IPS-18c (cell line): ENCODE measurements around the gene ZNF543.

Experiments
- H3K4me3 ChIP-seq: 2 replicates; pipeline ENCODE4 v1.7.0; 2013; ENCODE audit warnings: low read depth, mild to moderate bottlenecking, low read length, moderate library complexity; ENCODE audit not compliant: insufficient read depth
- H3K9me3 ChIP-seq: one replicate; pipeline ENCODE4 v1.6.1; 2013; ENCODE audit warnings: mild to moderate bottlenecking, low read length, moderate library complexity; ENCODE audit not compliant: control insufficient read depth, insufficient read depth

Gene ZNF543

DNA sequence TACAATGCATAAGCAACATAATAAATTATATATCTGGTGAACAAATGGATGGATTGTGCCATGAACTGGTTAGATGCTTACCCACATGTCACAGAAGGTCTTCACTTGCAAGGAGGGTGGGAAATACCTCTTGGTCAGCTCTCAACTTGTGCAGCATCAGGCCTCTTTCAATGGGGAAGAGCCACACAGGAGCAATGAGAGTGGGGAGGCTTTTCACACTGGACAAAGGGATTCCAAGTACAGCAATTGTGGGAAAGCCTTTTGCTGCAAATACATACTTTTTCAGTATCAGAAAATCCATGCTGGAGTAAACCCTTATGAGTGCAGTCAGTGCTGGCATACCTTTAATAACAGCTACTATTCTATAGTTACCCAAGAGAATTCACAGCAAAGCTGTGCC is 11.8 kb upstream of the ZNF543 start:
- Histone ChIP-seq H3K4me3 (no peak overlapping the region), H3K9me3 (no peaks in the 10 kb centered on the region)

DNA sequence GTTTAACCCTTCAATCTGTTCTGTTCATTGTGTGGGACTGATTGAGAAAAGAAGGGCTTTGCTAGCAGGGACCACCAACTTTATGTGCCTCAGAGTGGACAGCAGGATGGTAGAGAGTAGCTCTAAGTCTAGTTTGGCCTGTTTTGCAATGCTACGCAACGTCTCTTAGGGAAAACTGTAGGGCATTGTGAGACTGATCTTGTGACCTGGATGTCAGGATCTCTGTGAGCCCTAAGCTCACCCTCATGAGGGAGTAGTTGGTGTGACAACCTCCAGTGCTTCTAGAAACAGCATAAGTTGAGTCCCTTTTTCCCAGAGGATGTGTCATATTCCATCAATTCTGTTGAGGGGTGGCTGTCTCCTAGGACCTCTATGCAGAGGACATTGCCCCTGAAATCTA is 9.5 kb upstream of the ZNF543 start:
- Histone ChIP-seq H3K9me3 (no peaks in the 10 kb centered on the region), H3K4me3 (no peak overlapping the region)

DNA sequence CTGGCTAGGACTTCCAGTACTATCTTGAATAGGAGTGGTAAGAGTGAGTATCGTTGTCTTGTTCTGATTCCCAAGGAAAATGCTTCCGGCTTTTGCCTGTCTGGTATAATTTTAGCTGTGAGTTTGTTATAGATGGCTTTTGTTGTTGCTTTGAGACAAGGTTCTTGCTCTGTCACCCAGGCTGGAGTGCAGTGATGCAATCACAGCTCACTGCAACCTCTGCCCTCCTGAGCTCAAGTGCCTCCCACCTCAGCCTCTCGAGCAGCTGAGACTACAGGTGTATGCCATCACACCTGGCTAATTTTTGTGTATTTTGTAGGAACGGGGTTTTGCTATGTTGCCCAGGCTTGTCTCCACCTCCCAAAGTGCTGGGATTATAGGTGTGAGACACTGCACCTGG is 6.1 kb upstream of the ZNF543 start:
- H3K4me3 ChIP-seq, result no peak overlapping the region
- no peaks in the 10 kb centered on the region for H3K9me3 ChIP-seq

DNA sequence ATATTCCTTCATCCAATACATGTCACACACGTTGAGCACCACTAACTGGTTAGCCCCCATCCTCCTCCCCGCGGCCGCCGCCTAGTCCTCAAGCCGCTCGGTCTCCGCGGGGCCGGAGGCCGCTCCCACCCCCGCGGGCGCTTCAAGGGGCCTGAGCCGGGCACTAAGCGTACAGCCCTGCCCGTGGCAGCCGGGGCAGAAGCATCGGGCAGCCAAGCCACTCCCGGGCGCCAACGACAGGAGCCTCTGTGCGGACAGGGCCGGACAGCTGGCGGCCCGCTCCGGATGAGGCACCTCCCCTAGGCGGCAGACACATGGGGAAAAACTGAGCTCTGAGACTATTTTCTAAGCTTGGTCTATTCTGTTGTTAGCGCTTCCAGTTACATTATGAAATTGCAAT is 2.8 kb upstream of the ZNF543 start:
- H3K4me3 ChIP-seq, result no peak overlapping the region
- H3K9me3 ChIP-seq, result no peaks in the 10 kb centered on the region

DNA sequence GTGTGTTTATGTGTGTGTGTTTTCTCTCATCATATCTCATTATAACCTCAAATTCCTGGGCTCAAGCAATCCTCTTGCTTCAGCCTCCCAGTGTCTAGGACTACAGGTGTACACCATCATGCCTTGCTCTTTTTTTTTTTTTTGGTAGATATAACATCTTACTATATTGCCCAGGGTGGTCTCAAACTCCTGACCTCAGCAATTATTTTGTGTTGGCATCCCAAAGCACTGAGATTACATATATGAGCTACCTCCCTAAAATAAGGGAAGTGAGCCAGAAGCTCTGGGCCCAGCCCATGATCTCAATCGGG is 448 bp upstream of the ZNF543 start:
- Histone ChIP-seq H3K4me3 (peak overlapping the region; percentile 85; the same call in 1 of the 2 replicates), H3K9me3 (no peaks in the 10 kb centered on the region)

DNA sequence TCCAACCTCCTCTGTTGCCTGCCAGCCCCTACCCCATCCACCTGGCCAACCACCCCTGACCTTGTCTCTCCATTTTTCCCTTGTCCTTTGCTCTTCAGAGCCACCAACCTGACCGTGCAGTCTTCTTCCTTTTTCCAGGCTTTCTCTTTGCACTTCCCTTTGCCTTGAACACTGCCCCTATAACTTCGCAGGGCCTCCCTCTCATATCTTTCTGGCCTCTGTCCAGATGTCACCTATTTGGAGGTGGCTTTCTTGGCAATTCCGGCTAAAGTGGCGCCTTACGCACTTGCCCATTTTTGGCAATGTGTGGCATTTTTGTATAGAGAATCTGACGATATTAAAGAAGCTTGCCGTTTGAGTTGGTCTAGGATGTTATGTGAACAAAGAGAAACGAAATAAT is 844 bp downstream of the ZNF543 start:
- Histone ChIP-seq H3K4me3 (peak overlapping the region; percentile 85), H3K9me3 (no peaks in the 10 kb centered on the region)

DNA sequence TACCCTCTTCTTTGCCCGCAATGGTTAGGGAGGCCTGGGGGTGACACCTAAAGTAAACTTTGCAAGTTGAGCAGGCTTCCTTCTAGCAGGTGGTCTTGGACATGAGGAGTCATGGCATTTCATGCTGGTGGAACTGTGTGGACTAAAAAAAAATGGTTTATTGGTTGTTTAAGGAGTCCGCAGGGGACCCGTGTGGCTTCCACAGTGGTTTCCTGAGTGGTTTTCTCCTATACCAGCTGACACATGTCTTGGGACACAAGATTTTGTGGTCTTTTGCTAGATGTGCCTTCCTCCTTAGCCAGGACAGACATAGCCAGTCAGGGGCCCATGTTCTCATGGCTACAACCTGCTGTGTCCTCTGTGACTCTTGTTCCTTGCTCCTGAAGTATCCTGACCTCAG is 1.5 kb downstream of the ZNF543 start:
- Histone ChIP-seq H3K4me3 (peak overlapping the region; percentile 85), H3K9me3 (no peaks in the 10 kb centered on the region)

DNA sequence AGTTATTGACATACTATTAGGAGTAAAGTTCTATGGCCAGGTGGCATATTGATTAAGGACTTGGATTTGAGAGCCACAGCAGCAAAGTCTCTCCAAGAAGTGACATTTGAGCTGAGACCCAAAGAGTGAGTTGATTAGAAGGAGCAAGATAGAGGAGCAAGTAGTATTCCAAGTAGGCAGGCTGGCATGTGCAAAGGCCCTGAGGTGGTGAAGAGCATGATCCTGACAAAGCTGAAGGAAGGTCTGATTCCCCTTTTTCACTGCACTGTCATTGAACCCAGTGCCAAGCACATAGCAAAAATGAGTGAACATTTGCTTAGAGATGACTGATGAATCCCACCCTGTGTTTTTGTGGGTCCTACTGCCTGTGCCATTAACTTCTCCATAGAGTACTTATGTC is 4.7 kb downstream of the ZNF543 start:
- no peaks in the 10 kb centered on the region for H3K9me3 ChIP-seq
- H3K4me3 ChIP-seq, result no peak overlapping the region

DNA sequence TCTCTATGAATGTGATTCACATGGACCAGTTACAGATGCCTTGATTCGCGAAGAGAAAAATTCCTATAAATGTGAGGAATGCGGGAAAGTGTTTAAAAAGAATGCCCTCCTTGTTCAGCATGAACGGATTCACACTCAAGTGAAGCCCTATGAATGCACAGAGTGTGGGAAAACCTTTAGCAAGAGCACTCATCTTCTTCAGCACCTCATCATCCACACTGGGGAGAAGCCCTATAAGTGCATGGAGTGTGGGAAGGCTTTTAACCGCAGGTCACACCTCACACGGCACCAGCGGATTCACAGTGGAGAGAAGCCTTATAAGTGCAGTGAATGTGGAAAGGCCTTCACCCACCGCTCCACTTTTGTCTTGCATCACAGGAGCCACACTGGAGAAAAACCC is 7.7 kb downstream of the ZNF543 start:
- H3K9me3 ChIP-seq, result no peaks in the 10 kb centered on the region
- H3K4me3 ChIP-seq, result no peak overlapping the region

DNA sequence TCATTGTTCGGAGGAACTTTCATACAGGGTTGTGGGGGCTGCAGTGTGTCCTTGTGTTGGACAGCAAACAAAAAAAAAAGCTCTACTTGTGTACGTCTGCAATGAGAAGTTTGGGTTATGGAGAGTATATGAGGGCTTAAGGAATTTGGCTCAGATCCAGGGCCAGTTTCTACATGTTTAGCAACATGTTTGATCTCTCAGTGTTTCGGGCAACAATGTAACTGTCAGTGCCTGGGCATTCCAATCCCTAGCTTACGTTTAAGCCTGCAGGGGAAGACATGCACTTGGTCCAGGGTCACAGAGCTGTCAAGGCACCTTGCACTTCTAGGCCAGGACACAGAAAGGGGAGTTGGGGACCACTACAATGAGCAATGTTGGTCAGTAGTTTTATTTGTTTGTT is 13.9 kb downstream of the ZNF543 start:
- Histone ChIP-seq H3K9me3 (no peaks in the 10 kb centered on the region), H3K4me3 (no peak overlapping the region)

DNA sequence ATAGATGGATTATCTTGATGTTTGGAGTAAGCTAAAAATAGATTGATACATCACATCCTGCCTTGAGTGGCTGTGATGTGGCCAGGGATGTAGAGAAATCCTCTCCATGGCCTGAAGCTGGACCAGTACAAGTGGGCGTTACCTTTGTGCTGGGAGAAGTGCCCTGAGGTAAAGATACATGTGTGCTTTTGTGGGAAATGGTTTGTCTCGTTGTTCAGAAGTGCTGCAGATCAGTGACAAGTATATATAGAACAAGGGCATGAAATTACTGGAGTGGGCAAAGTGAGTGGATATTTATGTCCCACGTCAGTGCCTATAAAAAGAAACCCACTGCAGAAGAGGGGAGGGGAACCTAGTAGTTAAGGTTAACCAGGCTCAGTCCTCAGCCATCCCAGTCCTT is 18.6 kb downstream of the ZNF543 start:
- no peak overlapping the region for H3K4me3 ChIP-seq

DNA sequence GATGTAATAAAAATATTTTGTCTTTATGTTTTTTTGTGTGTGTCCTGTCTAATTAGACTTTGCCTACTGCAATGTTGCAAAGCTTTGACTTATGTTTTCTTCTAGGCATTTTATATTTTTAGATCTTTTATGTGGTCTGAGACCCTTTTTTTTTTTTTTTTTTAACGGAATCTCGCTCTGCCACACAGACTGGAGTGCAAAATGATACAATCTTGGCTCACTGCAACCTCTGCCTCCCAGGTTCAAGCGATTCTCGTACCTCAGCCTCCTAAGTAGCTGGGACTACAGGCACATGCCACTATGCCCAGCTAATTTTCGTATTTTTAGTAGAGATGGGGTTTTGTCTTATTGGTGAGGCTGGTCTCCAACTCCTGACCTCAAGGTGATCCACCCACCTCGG is 22.3 kb downstream of the ZNF543 start:
- no peak overlapping the region for H3K4me3 ChIP-seq
- no peaks in the 10 kb centered on the region for H3K9me3 ChIP-seq

More for the DNA sequence above, 18.6 kb downstream of the ZNF543 start:
- no peaks in the 10 kb centered on the region for H3K9me3 ChIP-seq

DNA sequence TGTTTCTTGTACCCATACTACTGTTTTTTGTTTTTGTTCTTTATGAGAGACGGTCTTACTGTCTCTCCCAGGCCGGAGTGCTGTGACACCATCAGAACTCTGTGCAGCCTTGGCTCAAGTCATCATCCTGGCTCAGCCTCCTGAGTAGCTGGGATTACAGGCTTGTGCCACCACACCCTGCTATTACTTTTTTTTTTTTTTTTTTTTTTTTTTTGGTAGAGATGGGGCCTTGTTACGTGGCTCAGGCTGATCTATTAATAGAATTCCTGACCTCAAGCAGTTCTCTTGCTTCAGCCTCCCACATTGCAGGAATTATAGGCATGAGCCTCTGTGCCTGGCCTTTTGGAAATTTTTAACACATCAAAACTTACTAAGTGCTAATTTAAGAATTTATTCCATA is 27.9 kb downstream of the ZNF543 start:
- no peaks in the 10 kb centered on the region for H3K9me3 ChIP-seq
- no peak overlapping the region for H3K4me3 ChIP-seq

DNA sequence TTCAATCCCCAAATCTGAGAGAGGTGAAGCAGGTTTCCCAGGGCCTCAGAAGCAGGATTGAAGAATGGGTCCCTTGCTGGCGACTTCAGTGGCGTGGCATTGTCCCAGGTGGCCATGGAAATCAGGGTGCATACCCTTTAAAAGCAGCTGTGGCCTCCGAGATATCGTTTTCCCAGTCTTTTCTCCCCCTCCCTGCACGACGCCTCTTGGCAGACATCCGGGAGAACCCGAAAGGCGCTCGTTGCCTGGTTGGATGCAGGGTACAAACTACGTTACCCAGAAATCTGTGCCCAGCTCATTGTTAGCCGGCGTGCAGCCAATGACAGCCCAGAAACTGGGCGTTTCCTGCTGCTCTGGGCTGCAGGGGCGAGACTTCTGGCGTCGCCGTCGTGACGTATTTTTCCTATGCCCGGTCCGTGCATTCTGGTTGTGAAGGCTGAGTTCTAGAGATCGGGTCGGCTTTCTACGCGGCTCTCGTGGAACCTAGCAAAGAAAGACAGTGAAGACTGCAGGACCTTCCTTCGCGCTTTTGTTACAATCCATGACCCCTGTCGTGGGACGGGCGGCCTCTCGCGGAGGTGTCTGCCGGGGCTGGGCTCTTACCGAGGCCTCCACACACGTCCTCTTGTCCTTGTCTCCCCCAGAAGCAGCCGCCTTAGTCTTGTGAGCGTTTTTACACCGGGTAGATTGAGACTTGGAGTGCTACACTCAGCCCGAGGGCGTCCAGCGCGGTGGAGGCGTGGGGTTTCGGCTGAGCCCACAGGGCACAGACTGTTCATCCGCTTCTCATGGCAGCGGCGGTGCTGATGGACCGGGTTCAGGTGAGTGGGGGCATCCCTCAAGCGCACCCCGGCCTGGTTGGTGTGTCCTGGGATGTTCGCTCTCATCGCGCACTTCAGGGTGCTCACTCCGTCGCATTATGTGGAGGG is 30.9 kb downstream of the ZNF543 start, which contains the start of gene ZNF304:
Gene ZNF304, plus strand, starts transcription at position 395 of the 929 bp plus-strand sequence. Its CDS starts 394 bp downstream, at position 789.
- H3K4me3 ChIP-seq, result peak within 1 kb of the TSS; percentile 94
- H3K9me3 ChIP-seq, result no peaks in the 10 kb centered on the region

DNA sequence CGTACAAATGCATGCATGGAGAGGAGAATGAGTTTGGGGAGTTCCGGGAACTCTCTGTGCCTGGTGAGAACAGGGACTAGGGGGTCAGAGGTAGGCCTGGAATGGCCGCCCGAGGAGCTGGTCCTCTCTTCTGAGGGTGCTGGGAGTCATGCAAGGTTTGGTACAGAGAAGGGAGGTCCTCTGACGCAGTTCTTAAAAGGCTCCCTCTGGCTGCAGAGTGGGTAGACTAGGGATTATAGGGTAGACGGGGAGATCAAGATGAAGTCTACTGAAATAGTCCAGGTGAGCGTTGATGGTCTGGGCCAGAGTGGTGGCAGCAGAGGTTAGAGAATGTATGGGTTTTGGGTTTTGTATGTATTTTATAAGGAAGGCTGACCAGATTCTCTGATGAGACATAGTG is 31.6 kb downstream of the ZNF543 start:
- Histone ChIP-seq H3K4me3 (peak overlapping the region; percentile 94), H3K9me3 (no peaks in the 10 kb centered on the region)

DNA sequence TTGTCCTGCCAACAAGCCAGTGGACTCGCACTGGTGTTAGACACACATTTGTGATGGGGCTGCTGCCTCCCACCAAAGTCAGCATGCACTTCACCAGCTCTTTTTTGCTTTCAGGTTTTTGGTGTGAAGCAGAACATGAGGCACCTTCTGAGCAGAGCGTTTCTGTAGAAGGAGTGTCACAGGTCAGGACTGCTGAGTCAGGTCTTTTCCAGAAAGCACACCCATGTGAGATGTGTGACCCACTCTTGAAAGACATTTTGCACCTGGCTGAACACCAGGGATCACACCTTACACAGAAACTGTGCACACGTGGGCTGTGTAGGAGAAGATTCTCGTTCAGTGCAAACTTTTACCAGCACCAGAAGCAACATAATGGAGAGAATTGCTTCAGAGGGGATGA is 35.6 kb downstream of the ZNF543 start:
- Histone ChIP-seq H3K9me3 (no peaks in the 10 kb centered on the region), H3K4me3 (no peak overlapping the region)

DNA sequence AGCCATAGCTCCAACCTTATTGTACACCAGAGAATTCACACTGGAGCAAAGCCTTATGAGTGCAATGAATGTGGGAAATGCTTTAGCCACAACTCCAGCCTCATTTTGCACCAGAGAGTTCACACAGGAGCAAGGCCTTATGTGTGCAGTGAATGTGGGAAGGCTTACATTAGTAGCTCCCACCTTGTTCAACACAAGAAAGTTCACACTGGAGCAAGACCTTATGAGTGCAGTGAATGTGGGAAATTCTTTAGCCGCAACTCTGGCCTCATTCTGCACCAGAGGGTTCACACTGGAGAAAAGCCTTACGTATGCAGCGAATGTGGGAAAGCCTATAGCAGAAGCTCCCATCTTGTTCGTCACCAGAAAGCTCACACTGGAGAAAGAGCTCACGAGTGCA is 37.1 kb downstream of the ZNF543 start:
- Histone ChIP-seq H3K4me3 (no peak overlapping the region), H3K9me3 (no peaks in the 10 kb centered on the region)

DNA sequence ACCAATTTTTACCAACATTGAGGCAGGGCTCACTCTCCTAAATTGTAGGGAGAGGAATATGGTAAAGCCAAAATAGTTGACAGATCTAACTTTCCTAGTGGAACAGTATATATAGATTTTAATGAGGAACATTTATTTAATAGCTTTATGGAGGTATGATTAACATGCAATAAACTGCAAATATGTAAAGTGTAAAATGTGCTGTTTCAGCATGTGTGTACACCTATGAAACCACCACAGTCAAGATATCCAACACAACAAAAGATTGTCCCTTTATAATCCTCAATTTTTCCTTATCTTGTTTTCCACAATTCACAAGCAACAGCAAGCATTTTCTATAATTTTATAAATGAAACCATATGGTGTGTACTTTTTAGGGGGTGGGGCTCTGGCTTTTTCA is 39.0 kb downstream of the ZNF543 start:
- H3K9me3 ChIP-seq, result no peaks in the 10 kb centered on the region
- H3K4me3 ChIP-seq, result no peak overlapping the region

DNA sequence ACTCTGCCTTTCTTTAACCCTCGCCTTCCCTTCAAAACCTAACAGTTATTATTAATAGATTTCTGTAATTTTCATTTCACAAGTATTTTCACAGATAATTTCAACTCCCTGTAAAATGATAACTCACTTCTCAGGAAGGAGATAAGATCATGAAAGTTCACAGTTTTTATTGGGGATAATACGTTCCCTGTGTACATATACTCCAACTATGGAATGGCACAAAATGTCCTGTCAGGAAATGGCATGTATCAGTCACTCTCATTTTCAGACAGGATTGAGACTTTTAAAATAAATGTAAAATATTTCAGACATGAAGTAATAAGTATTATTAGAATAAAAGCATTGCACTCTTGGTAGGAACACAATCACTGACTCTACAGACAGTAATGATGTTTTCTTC is 42.1 kb downstream of the ZNF543 start:
- Histone ChIP-seq H3K9me3 (no peaks in the 10 kb centered on the region), H3K4me3 (peak overlapping the region; percentile 40; the same call in 1 of the 2 replicates)
